ENCODE measurements around the gene PGM5.

The PGM5 gene

GRCh38 chr9:68540712-68541535, 184.5 kb downstream of the PGM5 start, which contains the start of gene TMEM252:
TMEM252 (minus strand) TSS chr9:68540883; CDS start chr9:68540814, 69 bp downstream.
- no peak within 1 kb of the TSS for H3K4me3 ChIP-seq (ENCODE audit: low read depth, low read length)
- H3K36me3 ChIP-seq (ENCODE audit: control insufficient read depth in 1 of 2, insufficient read depth in 2 of 2, low read length in 2 of 2), result no peaks in the 10 kb centered on the region
- H3K79me2 ChIP-seq (ENCODE audit: control insufficient read depth, insufficient read depth, low read length, poor library complexity), result no peaks in the 10 kb centered on the region
- H3K23ac ChIP-seq (ENCODE audit: low read length), result no peak within 1 kb of the TSS
- H3K27ac ChIP-seq (ENCODE audit: low read depth, low read length), result no peak within 1 kb of the TSS
- H4K8ac ChIP-seq (ENCODE audit: low read depth, low read length), result no peak within 1 kb of the TSS
- no peak within 1 kb of the TSS for H4K12ac ChIP-seq (ENCODE audit: low read depth, low read length)
- H2AFZ ChIP-seq (ENCODE audit: insufficient read depth, low read length, poor library complexity), result no peak within 1 kb of the TSS
- no peak within 1 kb of the TSS for H3K14ac ChIP-seq (ENCODE audit: low read length)
- no peak within 1 kb of the TSS for H4K91ac ChIP-seq (ENCODE audit: low read depth, low read length)
- peaks cover 0 to 3% of the 10 kb centered on the region in 2 experiments for H3K4me1 ChIP-seq (ENCODE audit: control insufficient read depth in 1 of 2, insufficient read depth in 2 of 2, low read length in 2 of 2)
- H2AK5ac ChIP-seq (ENCODE audit: low read length), result no peak within 1 kb of the TSS
- H3K79me1 ChIP-seq (ENCODE audit: low read length), result no peaks in the 10 kb centered on the region
- DNase-seq, result no peak
- no peak within 1 kb of the TSS for H2BK5ac ChIP-seq (ENCODE audit: low read depth, low read length, poor library complexity)
- H3K4me2 ChIP-seq (ENCODE audit: low read length), result no peak within 1 kb of the TSS
- H3K18ac ChIP-seq (ENCODE audit: low read length), result no peak within 1 kb of the TSS
- no peaks in the 10 kb centered on the region for H3K9me3 ChIP-seq (ENCODE audit: insufficient read depth, low read depth, low read length)
- H2BK12ac ChIP-seq (ENCODE audit: low read length), result no peak within 1 kb of the TSS
- H3K4ac ChIP-seq (ENCODE audit: low read depth, low read length), result no peak within 1 kb of the TSS
- H3K9ac ChIP-seq (ENCODE audit: low read length), result no peak within 1 kb of the TSS
- no peak within 1 kb of the TSS for H2BK120ac ChIP-seq (ENCODE audit: insufficient read depth, low read length, poor library complexity)
- no CpG with 5 or more reads among the region's 8 CpGs for WGBS (ENCODE audit: extremely low coverage, insufficient coverage, insufficient read length)
- no peaks in the 10 kb centered on the region for H3K27me3 ChIP-seq (ENCODE audit: insufficient read depth, low read length)

GRCh38 chr9:68541568-68541967, 185.2 kb downstream of the PGM5 start:
- H3K4ac ChIP-seq (ENCODE audit: low read depth, low read length), result no peak overlapping the region
- H3K18ac ChIP-seq (ENCODE audit: low read length), result no peak overlapping the region
- no peak overlapping the region for H2BK5ac ChIP-seq (ENCODE audit: low read depth, low read length, poor library complexity)
- no peaks in the 10 kb centered on the region for H3K79me1 ChIP-seq (ENCODE audit: low read length)
- H2BK120ac ChIP-seq (ENCODE audit: insufficient read depth, low read length, poor library complexity), result no peak overlapping the region
- peaks cover 0 to 3% of the 10 kb centered on the region in 2 experiments for H3K4me1 ChIP-seq (ENCODE audit: control insufficient read depth in 1 of 2, insufficient read depth in 2 of 2, low read length in 2 of 2)
- H4K91ac ChIP-seq (ENCODE audit: low read depth, low read length), result no peak overlapping the region
- DNase-seq, result no peak
- H3K27ac ChIP-seq (ENCODE audit: low read depth, low read length), result no peak overlapping the region
- WGBS (ENCODE audit: extremely low coverage, insufficient coverage, insufficient read length), result no CpG with 5 or more reads among the region's 2 CpGs
- no peak overlapping the region for H2AK5ac ChIP-seq (ENCODE audit: low read length)
- no peak overlapping the region for H3K9ac ChIP-seq (ENCODE audit: low read length)
- H2AFZ ChIP-seq (ENCODE audit: insufficient read depth, low read length, poor library complexity), result no peak overlapping the region
- H4K12ac ChIP-seq (ENCODE audit: low read depth, low read length), result no peak overlapping the region
- H2BK12ac ChIP-seq (ENCODE audit: low read length), result no peak overlapping the region
- no peak overlapping the region for H4K8ac ChIP-seq (ENCODE audit: low read depth, low read length)
- no peak overlapping the region for H3K4me3 ChIP-seq (ENCODE audit: low read depth, low read length)
- no peak overlapping the region for H3K14ac ChIP-seq (ENCODE audit: low read length)
- no peaks in the 10 kb centered on the region for H3K27me3 ChIP-seq (ENCODE audit: insufficient read depth, low read length)
- no peak overlapping the region for H3K23ac ChIP-seq (ENCODE audit: low read length)
- no peaks in the 10 kb centered on the region for H3K9me3 ChIP-seq (ENCODE audit: insufficient read depth, low read depth, low read length)
- no peak overlapping the region for H3K4me2 ChIP-seq (ENCODE audit: low read length)
- H3K36me3 ChIP-seq (ENCODE audit: control insufficient read depth in 1 of 2, insufficient read depth in 2 of 2, low read length in 2 of 2), result no peaks in the 10 kb centered on the region
- H3K79me2 ChIP-seq (ENCODE audit: control insufficient read depth, insufficient read depth, low read length, poor library complexity), result no peaks in the 10 kb centered on the region

GRCh38 chr9:68545033-68545705, 188.8 kb downstream of the PGM5 start:
- no peaks in the 10 kb centered on the region for H3K79me1 ChIP-seq (ENCODE audit: low read length)
- H3K79me2 ChIP-seq (ENCODE audit: control insufficient read depth, insufficient read depth, low read length, poor library complexity), result no peaks in the 10 kb centered on the region
- no CpG with 5 or more reads among the region's 3 CpGs for WGBS (ENCODE audit: extremely low coverage, insufficient coverage, insufficient read length)
- H2BK5ac ChIP-seq (ENCODE audit: low read depth, low read length, poor library complexity), result no peak overlapping the region
- no peaks in the 10 kb centered on the region for H3K27me3 ChIP-seq (ENCODE audit: insufficient read depth, low read length)
- no peak overlapping the region for H3K4me3 ChIP-seq (ENCODE audit: low read depth, low read length)
- DNase-seq, result no peak
- H3K18ac ChIP-seq (ENCODE audit: low read length), result no peak overlapping the region
- no peak overlapping the region for H3K4me2 ChIP-seq (ENCODE audit: low read length)
- H3K27ac ChIP-seq (ENCODE audit: low read depth, low read length), result no peak overlapping the region
- no peak overlapping the region for H3K23ac ChIP-seq (ENCODE audit: low read length)
- no peak overlapping the region for H4K8ac ChIP-seq (ENCODE audit: low read depth, low read length)
- H4K91ac ChIP-seq (ENCODE audit: low read depth, low read length), result no peak overlapping the region
- no peaks in the 10 kb centered on the region for H3K36me3 ChIP-seq (ENCODE audit: control insufficient read depth in 1 of 2, insufficient read depth in 2 of 2, low read length in 2 of 2)
- no peak overlapping the region for H2AK5ac ChIP-seq (ENCODE audit: low read length)
- H2AFZ ChIP-seq (ENCODE audit: insufficient read depth, low read length, poor library complexity), result no peak overlapping the region
- H2BK12ac ChIP-seq (ENCODE audit: low read length), result no peak overlapping the region
- no peak overlapping the region for H3K9ac ChIP-seq (ENCODE audit: low read length)
- H4K12ac ChIP-seq (ENCODE audit: low read depth, low read length), result no peak overlapping the region
- H3K14ac ChIP-seq (ENCODE audit: low read length), result no peak overlapping the region
- H3K4me1 ChIP-seq (ENCODE audit: control insufficient read depth in 1 of 2, insufficient read depth in 2 of 2, low read length in 2 of 2), result no peaks in the 10 kb centered on the region
- H3K4ac ChIP-seq (ENCODE audit: low read depth, low read length), result no peak overlapping the region
- no peaks in the 10 kb centered on the region for H3K9me3 ChIP-seq (ENCODE audit: insufficient read depth, low read depth, low read length)
- no peak overlapping the region for H2BK120ac ChIP-seq (ENCODE audit: insufficient read depth, low read length, poor library complexity)

GRCh38 chr9:68546596-68547390, 190.4 kb downstream of the PGM5 start:
- H4K91ac ChIP-seq (ENCODE audit: low read depth, low read length), result no peak overlapping the region
- no peak overlapping the region for H3K4me3 ChIP-seq (ENCODE audit: low read depth, low read length)
- no peak overlapping the region for H3K4ac ChIP-seq (ENCODE audit: low read depth, low read length)
- H2AK5ac ChIP-seq (ENCODE audit: low read length), result no peak overlapping the region
- H3K9ac ChIP-seq (ENCODE audit: low read length), result no peak overlapping the region
- no peak overlapping the region for H2BK12ac ChIP-seq (ENCODE audit: low read length)
- no peaks in the 10 kb centered on the region for H3K36me3 ChIP-seq (ENCODE audit: control insufficient read depth in 1 of 2, insufficient read depth in 2 of 2, low read length in 2 of 2)
- H2BK5ac ChIP-seq (ENCODE audit: low read depth, low read length, poor library complexity), result no peak overlapping the region
- H4K8ac ChIP-seq (ENCODE audit: low read depth, low read length), result no peak overlapping the region
- no peak overlapping the region for H2AFZ ChIP-seq (ENCODE audit: insufficient read depth, low read length, poor library complexity)
- H3K9me3 ChIP-seq (ENCODE audit: insufficient read depth, low read depth, low read length), result no peaks in the 10 kb centered on the region
- no peak overlapping the region for H4K12ac ChIP-seq (ENCODE audit: low read depth, low read length)
- H3K18ac ChIP-seq (ENCODE audit: low read length), result no peak overlapping the region
- no peak overlapping the region for H3K27ac ChIP-seq (ENCODE audit: low read depth, low read length)
- no peaks in the 10 kb centered on the region for H3K27me3 ChIP-seq (ENCODE audit: insufficient read depth, low read length)
- WGBS (ENCODE audit: extremely low coverage, insufficient coverage, insufficient read length), result no CpG with 5 or more reads among the region's 6 CpGs
- H3K4me2 ChIP-seq (ENCODE audit: low read length), result no peak overlapping the region
- peak in 1 of 2 donors; percentile 10 for DNase-seq
- H3K79me2 ChIP-seq (ENCODE audit: control insufficient read depth, insufficient read depth, low read length, poor library complexity), result no peaks in the 10 kb centered on the region
- H3K14ac ChIP-seq (ENCODE audit: low read length), result no peak overlapping the region
- H3K79me1 ChIP-seq (ENCODE audit: low read length), result no peaks in the 10 kb centered on the region
- H2BK120ac ChIP-seq (ENCODE audit: insufficient read depth, low read length, poor library complexity), result no peak overlapping the region
- H3K4me1 ChIP-seq (ENCODE audit: control insufficient read depth in 1 of 2, insufficient read depth in 2 of 2, low read length in 2 of 2), result no peaks in the 10 kb centered on the region
- H3K23ac ChIP-seq (ENCODE audit: low read length), result no peak overlapping the region

All from trophoblast cell (in vitro differentiated cells and primary cell).